ENCODE data around the gene BLOC1S4.
"Not testable (repeated sequence)": the region's sequence is repeated elsewhere in the genome, so short reads cannot be mapped to it uniquely, and the experiment has no call there.

Gene BLOC1S4

GRCh38 chr4:6752486-6752829 is 36.5 kb downstream of the BLOC1S4 start:
- Mint-ChIP-seq H3K27me3 (ENCODE audit: low read depth) (no peaks in the 10 kb centered on the region), H3K4me3 (no peak overlapping the region), H3K36me3 (ENCODE audit: low read depth) (no peaks in the 10 kb centered on the region), H3K27ac (no peak overlapping the region), H3K9me3 (no peaks in the 10 kb centered on the region), H3K4me1 (peaks cover 13% of the 10 kb centered on the region)
- TF ChIP-seq, protein P1, sequence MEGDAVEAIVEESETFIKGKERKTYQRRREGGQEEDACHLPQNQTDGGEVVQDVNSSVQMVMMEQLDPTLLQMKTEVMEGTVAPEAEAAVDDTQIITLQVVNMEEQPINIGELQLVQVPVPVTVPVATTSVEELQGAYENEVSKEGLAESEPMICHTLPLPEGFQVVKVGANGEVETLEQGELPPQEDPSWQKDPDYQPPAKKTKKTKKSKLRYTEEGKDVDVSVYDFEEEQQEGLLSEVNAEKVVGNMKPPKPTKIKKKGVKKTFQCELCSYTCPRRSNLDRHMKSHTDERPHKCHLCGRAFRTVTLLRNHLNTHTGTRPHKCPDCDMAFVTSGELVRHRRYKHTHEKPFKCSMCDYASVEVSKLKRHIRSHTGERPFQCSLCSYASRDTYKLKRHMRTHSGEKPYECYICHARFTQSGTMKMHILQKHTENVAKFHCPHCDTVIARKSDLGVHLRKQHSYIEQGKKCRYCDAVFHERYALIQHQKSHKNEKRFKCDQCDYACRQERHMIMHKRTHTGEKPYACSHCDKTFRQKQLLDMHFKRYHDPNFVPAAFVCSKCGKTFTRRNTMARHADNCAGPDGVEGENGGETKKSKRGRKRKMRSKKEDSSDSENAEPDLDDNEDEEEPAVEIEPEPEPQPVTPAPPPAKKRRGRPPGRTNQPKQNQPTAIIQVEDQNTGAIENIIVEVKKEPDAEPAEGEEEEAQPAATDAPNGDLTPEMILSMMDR (IDR thresholded peaks at IDR 0.05; ENCODE audit: unreplicated experiment in 3 of 3), result no peak

DNA sequence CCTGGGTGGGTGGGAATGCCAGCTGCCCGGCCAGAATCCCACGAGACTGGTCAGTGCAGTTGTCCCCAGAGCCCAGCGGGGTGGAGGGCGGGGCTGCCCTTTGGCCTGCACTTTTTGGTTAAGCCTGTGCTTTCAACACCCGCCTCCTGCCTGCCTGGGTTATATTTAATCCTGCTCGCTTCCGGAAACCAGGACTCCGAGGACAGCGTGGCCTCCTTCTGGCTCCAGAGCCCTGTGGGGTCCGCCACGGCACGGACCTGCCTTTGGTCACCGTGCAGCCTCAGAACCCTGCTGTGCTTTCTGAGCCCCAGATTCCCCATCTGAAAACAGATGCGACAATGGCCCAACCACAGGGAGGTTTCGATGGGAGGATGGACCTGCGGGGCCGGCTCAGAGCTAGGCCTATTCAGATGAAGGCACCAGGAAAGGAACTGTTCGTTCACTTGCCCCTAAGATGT is 37.2 kb downstream of the BLOC1S4 start:
- TF ChIP-seq, protein P1 (IDR thresholded peaks at IDR 0.05; ENCODE audit: unreplicated experiment in 3 of 3), result no peak
- H3K36me3 Mint-ChIP-seq (ENCODE audit: low read depth), result no peaks in the 10 kb centered on the region
- no peak overlapping the region for H3K4me3 Mint-ChIP-seq
- no peaks in the 10 kb centered on the region for H3K9me3 Mint-ChIP-seq
- H3K27ac Mint-ChIP-seq, result no peak overlapping the region
- H3K27me3 Mint-ChIP-seq (ENCODE audit: low read depth), result no peaks in the 10 kb centered on the region
- H3K4me1 Mint-ChIP-seq, result peaks cover 11% of the 10 kb centered on the region

GRCh38 chr4:6753891-6754290 is 37.9 kb downstream of the BLOC1S4 start:
- no peaks in the 10 kb centered on the region for H3K9me3 Mint-ChIP-seq

GRCh38 chr4:6754481-6755087 is 38.6 kb downstream of the BLOC1S4 start:
- TF ChIP-seq, protein P1 (IDR thresholded peaks at IDR 0.05; ENCODE audit: unreplicated experiment in 3 of 3), result no peak
- H3K27ac Mint-ChIP-seq, result no peak overlapping the region
- H3K4me3 Mint-ChIP-seq, result no peak overlapping the region
- H3K4me1 Mint-ChIP-seq, result peaks cover 8% of the 10 kb centered on the region
- H3K9me3 Mint-ChIP-seq, result no peaks in the 10 kb centered on the region
- H3K27me3 Mint-ChIP-seq (ENCODE audit: low read depth), result no peaks in the 10 kb centered on the region
- H3K36me3 Mint-ChIP-seq (ENCODE audit: low read depth), result no peaks in the 10 kb centered on the region

More at GRCh38 chr4:6753891-6754290, 37.9 kb downstream of the BLOC1S4 start:
- no peak overlapping the region for H3K27ac Mint-ChIP-seq
- H3K4me1 Mint-ChIP-seq, result peaks cover 15% of the 10 kb centered on the region
- H3K36me3 Mint-ChIP-seq (ENCODE audit: low read depth), result no peaks in the 10 kb centered on the region
- TF ChIP-seq, protein P1 (IDR thresholded peaks at IDR 0.05; ENCODE audit: unreplicated experiment in 3 of 3), result no peak
- H3K4me3 Mint-ChIP-seq, result no peak overlapping the region
- no peaks in the 10 kb centered on the region for H3K27me3 Mint-ChIP-seq (ENCODE audit: low read depth)

- H3K9me3 Mint-ChIP-seq, result no peaks in the 10 kb centered on the region
- no peak overlapping the region for H3K4me3 Mint-ChIP-seq
- no peaks in the 10 kb centered on the region for H3K36me3 Mint-ChIP-seq (ENCODE audit: low read depth)
- H3K4me1 Mint-ChIP-seq, result peaks cover 5% of the 10 kb centered on the region
- TF ChIP-seq, protein P1 (IDR thresholded peaks at IDR 0.05; ENCODE audit: unreplicated experiment in 3 of 3), result no peak
- H3K27me3 Mint-ChIP-seq (ENCODE audit: low read depth), result no peaks in the 10 kb centered on the region
- no peak overlapping the region for H3K27ac Mint-ChIP-seq
Measured at GRCh38 chr4:6755088-6755753, 39.2 kb downstream of the BLOC1S4 start.

DNA sequence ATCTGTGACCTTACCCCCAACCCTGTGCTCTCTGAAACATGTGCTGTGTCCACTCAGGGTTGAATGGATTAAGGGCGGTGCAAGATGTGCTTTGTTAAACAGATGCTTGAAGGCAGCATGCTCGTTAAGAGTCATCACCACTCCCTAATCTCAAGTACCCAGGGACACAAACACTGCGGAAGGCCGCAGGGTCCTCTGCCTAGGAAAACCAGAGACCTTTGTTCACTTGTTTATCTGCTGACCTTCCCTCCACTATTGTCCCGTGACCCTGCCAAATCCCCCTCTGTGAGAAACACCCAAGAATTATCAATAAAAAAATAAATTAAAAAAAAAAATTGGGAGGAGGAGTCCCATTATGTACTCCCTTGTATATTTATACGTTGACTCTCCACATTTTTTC is 40.4 kb downstream of the BLOC1S4 start:
- not testable (repeated sequence) for H3K27ac Mint-ChIP-seq; H3K9me3 Mint-ChIP-seq; H3K4me1 Mint-ChIP-seq; H3K36me3 Mint-ChIP-seq (ENCODE audit: low read depth); H3K4me3 Mint-ChIP-seq; H3K27me3 Mint-ChIP-seq (ENCODE audit: low read depth)
